Measurements from ENCODE around the gene CKAP2L.

- no peak for TF ChIP-seq CTCF (IDR thresholded peaks at IDR 0.05; ENCODE audit: low read depth, low read length, missing input control)
- TF ChIP-seq NR2F2 (IDR thresholded peaks at IDR 0.05): no peak
- no peak for TF ChIP-seq SP1 (IDR thresholded peaks at IDR 0.05)
- no peak for TF ChIP-seq YY1 (IDR thresholded peaks at IDR 0.05)
- TF ChIP-seq, protein P1, sequence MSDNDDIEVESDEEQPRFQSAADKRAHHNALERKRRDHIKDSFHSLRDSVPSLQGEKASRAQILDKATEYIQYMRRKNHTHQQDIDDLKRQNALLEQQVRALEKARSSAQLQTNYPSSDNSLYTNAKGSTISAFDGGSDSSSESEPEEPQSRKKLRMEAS (IDR thresholded peaks at IDR 0.05): no peak
- TF ChIP-seq EGR1 (IDR thresholded peaks at IDR 0.05; ENCODE audit: low read depth in 2 of 2): no peak
- no peak for TF ChIP-seq JUND (IDR thresholded peaks at IDR 0.05)
- TF ChIP-seq TAF1 (conservative IDR thresholded peaks at IDR 0.05): no peak
- TF ChIP-seq RXRA (IDR thresholded peaks at IDR 0.05): no peak
- no peak for TF ChIP-seq ZBTB33 (IDR thresholded peaks at IDR 0.05)
Measured at GRCh38 chr2:112694182-112694581, 70.2 kb downstream of the CKAP2L start.

All from liver (tissue), 3 donors.